IMR-90 (cell line): Measurements from ENCODE around the gene PTPRN2.

ENCODE experiments used
- BHLHE40 ChIP-seq: fragments of 150-350 bp; IDR thresholded peaks from 2 replicates; pipeline ENCODE4 v1.6.1; 2016; ENCODE audit warnings: mild to moderate bottlenecking, low read depth, low read length
- CEBPB ChIP-seq: IDR thresholded peaks from 2 replicates; pipeline ENCODE4 v1.6.1; 2012; ENCODE audit warnings: low read depth, low read length, improper control_type of control experiment
- CHD1 ChIP-seq: IDR thresholded peaks from 2 replicates; pipeline ENCODE4 v1.6.1; 2012; ENCODE audit warnings: low read depth, low read length, improper control_type of control experiment
- FOS ChIP-seq: fragments of 150-350 bp; IDR thresholded peaks from 2 replicates; pipeline ENCODE4 v1.6.1; 2016; ENCODE audit warnings: low read depth, low read length
- MAFK ChIP-seq: IDR thresholded peaks from 2 replicates; pipeline ENCODE4 v1.6.1; 2012; ENCODE audit warnings: low read depth, low read length, improper control_type of control experiment
- MAZ ChIP-seq: IDR thresholded peaks from 2 replicates; pipeline ENCODE4 v1.6.1; 2012; ENCODE audit warnings: low read depth, mild to moderate bottlenecking, low read length, improper control_type of control experiment, moderate library complexity, borderline replicate concordance
- MXI1 ChIP-seq: IDR thresholded peaks from 2 replicates; pipeline ENCODE4 v1.6.1; 2012; ENCODE audit warnings: low read depth, mild to moderate bottlenecking, low read length, moderate library complexity, borderline replicate concordance
- POLR2A ChIP-seq: IDR thresholded peaks from 2 replicates; pipeline ENCODE4 v1.6.1; 2012; ENCODE audit warnings: mild to moderate bottlenecking, low read depth, low read length
- RAD21 ChIP-seq: IDR thresholded peaks from 2 replicates; pipeline ENCODE4 v1.6.1; 2012; ENCODE audit warnings: low read length, improper control_type of control experiment
- RCOR1 ChIP-seq: IDR thresholded peaks from 2 replicates; pipeline ENCODE4 v1.6.1; 2012; ENCODE audit warnings: mild to moderate bottlenecking, low read length, improper control_type of control experiment; ENCODE audit not compliant: insufficient replicate concordance
- RFX5 ChIP-seq: IDR thresholded peaks from 2 replicates; pipeline ENCODE4 v1.8.0; 2012; ENCODE audit warnings: low read depth, mild to moderate bottlenecking, low read length, moderate library complexity
- TF ChIP-seq, protein P1 (sequence below): conservative IDR thresholded peaks from 2 replicates; pipeline ENCODE4 v1.5.1; 2012; ENCODE audit warnings: mild to moderate bottlenecking, low read depth, low read length, improper control_type of control experiment
- TF ChIP-seq, protein P2 (sequence below): fragments of 150-350 bp; IDR thresholded peaks from 2 replicates; pipeline ENCODE4 v1.6.1; 2016; ENCODE audit warnings: low read depth, mild to moderate bottlenecking, low read length, moderate library complexity, borderline replicate concordance
- TF ChIP-seq, protein P3 (sequence below): fragments of 150-350 bp; IDR thresholded peaks from 2 replicates; pipeline ENCODE4 v1.6.1; 2017; ENCODE audit warnings: mild to moderate bottlenecking, antibody characterized with exemption, low read length, low read depth

DNA sequence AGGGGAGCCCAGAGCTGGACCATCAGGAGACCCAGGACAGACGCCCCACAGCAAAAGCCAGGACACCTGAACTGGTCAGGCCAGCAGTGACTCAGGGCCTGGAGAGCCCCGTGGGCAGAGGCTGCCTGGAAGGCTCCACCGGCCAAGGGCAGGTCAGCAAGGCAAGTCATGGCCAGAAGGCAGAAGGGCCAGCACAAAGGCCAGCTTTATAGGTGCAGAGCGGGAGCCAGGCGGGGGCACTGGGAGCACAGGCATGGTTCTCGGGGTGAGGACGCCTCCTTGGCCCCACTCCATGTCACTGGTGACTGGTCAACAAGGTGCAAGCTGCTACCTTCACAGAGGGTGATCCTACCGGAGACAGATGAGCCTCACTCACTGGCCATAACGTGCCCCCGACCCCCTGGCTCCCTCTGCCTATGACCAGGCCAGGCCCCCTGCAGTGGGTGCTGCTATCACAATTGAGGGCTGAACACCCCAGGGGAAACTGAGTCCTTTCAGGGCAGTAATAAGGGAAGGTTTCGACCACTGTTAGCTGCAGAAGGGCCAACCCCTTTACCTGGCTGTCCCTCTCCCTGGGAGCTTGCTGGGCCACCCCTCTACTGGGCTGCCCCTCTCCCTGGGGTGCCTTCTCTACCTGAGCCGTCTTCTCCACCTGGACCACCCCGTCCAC, 317.4 kb downstream of the PTPRN2 start:
- TF ChIP-seq MXI1 (no peak), FOS (no peak), RAD21 (no peak), CHD1 (no peak), RFX5 (no peak), POLR2A (no peak), MAFK (no peak), RCOR1 (no peak), MAZ (no peak), CEBPB (no peak), BHLHE40 (no peak)
- TF ChIP-seq, protein P1, sequence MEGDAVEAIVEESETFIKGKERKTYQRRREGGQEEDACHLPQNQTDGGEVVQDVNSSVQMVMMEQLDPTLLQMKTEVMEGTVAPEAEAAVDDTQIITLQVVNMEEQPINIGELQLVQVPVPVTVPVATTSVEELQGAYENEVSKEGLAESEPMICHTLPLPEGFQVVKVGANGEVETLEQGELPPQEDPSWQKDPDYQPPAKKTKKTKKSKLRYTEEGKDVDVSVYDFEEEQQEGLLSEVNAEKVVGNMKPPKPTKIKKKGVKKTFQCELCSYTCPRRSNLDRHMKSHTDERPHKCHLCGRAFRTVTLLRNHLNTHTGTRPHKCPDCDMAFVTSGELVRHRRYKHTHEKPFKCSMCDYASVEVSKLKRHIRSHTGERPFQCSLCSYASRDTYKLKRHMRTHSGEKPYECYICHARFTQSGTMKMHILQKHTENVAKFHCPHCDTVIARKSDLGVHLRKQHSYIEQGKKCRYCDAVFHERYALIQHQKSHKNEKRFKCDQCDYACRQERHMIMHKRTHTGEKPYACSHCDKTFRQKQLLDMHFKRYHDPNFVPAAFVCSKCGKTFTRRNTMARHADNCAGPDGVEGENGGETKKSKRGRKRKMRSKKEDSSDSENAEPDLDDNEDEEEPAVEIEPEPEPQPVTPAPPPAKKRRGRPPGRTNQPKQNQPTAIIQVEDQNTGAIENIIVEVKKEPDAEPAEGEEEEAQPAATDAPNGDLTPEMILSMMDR: no peak
- TF ChIP-seq, protein P2, sequence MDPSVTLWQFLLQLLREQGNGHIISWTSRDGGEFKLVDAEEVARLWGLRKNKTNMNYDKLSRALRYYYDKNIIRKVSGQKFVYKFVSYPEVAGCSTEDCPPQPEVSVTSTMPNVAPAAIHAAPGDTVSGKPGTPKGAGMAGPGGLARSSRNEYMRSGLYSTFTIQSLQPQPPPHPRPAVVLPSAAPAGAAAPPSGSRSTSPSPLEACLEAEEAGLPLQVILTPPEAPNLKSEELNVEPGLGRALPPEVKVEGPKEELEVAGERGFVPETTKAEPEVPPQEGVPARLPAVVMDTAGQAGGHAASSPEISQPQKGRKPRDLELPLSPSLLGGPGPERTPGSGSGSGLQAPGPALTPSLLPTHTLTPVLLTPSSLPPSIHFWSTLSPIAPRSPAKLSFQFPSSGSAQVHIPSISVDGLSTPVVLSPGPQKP: no peak
- TF ChIP-seq, protein P3, sequence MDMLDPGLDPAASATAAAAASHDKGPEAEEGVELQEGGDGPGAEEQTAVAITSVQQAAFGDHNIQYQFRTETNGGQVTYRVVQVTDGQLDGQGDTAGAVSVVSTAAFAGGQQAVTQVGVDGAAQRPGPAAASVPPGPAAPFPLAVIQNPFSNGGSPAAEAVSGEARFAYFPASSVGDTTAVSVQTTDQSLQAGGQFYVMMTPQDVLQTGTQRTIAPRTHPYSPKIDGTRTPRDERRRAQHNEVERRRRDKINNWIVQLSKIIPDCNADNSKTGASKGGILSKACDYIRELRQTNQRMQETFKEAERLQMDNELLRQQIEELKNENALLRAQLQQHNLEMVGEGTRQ: no peak
